HG03442 (cell line): ENCODE measurements around the gene VPS54.
"Not testable (repeated sequence)": the region's sequence is repeated elsewhere in the genome, so short reads cannot be mapped to it uniquely, and the experiment has no call there.

ENCODE experiments used
- ATAC-seq: cut with Tn5 transposase; IDR thresholded peaks from one replicate; pipeline ENCODE4 v1.9.1; 2021; ENCODE audit warnings: mild to moderate bottlenecking, moderate library complexity; ENCODE audit not compliant: unreplicated experiment

The VPS54 gene

GRCh38 chr2:63849381-63850203 lies 169.6 kb downstream of the VPS54 start:
- no peak for ATAC-seq

GRCh38 chr2:63847571-63847970 lies 171.7 kb downstream of the VPS54 start:
- not testable (repeated sequence) for ATAC-seq

GRCh38 chr2:63846487-63846886 lies 172.7 kb downstream of the VPS54 start:
- ATAC-seq = no peak

GRCh38 chr2:63845866-63846265 lies 173.4 kb downstream of the VPS54 start:
- ATAC-seq = no peak

GRCh38 chr2:63844616-63845015 lies 174.6 kb downstream of the VPS54 start:
- ATAC-seq = no peak

GRCh38 chr2:63843791-63844190 lies 175.4 kb downstream of the VPS54 start:
- no peak for ATAC-seq

- no peak for ATAC-seq
Measured at GRCh38 chr2:63843093-63843492, 176.1 kb downstream of the VPS54 start.

- ATAC-seq = no peak
Measured at GRCh38 chr2:63842149-63843061, 176.8 kb downstream of the VPS54 start.
